ENCODE measurements around the gene GPC6. TPM values are rescaled to one million over a fixed set of nuclear protein-coding genes. Genes with fewer than 3 reads are reported as not detected.

GPC6 gene
- polyA plus RNA-seq, 2 of the 4 experiments (the other 2 are of a cell fraction): 8.0 to 14.4 TPM

DNA sequence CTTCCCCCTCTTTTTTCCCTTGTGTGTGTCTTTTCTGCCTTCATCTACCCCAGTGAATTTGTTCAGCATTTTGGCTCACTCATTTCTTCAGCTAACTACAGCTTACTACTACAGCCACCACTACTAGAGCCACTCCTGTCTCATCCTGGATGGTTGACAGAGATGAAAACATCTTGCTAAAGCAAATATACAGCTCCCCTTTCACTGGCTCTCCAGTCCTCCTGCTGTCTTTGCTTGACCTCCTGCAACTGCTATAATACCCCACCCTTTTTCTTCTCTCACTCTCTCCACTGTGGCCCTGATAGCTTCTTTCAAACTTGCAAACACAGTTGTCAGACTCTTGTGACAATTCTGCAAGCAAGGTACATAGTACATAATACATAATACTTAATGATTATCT, 729.3 kb downstream of the GPC6 start:
- ChIA-PET POLR2A (no interaction called here), CTCF (interaction anchor here (0.7 kb wide), 1 partner anchor 159 kb away, joined by 3 read pairs; no protein-coding TSS in a partner anchor)
- H3K4me1 ChIP-seq: no peaks in the 10 kb centered on the region; the same call in 2 of the 3 replicates
- DNase-seq (ENCODE audit: low read depth in 1 of 2, low spot score in 1 of 2) (no peak), ATAC-seq (no peak), FAIRE-seq (no peak)
- TF ChIP-seq EP300 (IDR thresholded peaks at IDR 0.05) (no peak), JUNB (IDR thresholded peaks at IDR 0.05) (no peak), CBX8 (IDR thresholded peaks at IDR 0.05) (no peak), ZSCAN20 (CRISPR knock-in tag; IDR thresholded peaks at IDR 0.05) (no peak)
- TF ChIP-seq, protein P1, sequence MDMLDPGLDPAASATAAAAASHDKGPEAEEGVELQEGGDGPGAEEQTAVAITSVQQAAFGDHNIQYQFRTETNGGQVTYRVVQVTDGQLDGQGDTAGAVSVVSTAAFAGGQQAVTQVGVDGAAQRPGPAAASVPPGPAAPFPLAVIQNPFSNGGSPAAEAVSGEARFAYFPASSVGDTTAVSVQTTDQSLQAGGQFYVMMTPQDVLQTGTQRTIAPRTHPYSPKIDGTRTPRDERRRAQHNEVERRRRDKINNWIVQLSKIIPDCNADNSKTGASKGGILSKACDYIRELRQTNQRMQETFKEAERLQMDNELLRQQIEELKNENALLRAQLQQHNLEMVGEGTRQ (IDR thresholded peaks at IDR 0.05): no peak
- H3K4me2 ChIP-seq: no peak overlapping the region
- H3K9me3 ChIP-seq: no peaks in the 10 kb centered on the region
- H3K27ac ChIP-seq: no peak overlapping the region
- no peak overlapping the region for H3K4me3 ChIP-seq

DNA sequence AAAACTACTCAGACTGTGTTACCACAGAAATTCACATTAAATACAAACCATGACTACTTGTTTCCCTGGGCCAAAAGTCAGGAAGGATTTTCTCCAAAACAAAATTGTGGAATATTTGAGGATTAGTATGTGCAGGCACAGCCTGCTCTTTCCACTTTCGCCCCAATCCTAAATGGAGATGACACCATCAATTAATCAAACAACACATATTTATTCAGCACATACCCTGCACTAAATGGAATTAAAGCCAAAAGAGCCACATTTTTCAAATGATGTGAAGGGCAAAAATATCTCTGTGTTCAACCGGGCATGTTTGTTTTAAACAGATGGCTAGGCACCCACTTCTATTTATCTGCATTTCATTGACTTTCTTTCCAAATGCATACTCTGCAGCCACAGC, 729.8 kb downstream of the GPC6 start:
- ChIA-PET CTCF (no interaction called here), POLR2A (no interaction called here)
- Histone ChIP-seq H3K4me1 (no peaks in the 10 kb centered on the region; the same call in 2 of the 3 replicates), H3K27ac (no peak overlapping the region), H3K4me2 (no peak overlapping the region), H3K9me3 (no peaks in the 10 kb centered on the region), H3K4me3 (no peak overlapping the region)
- 50% methylated on average over 2 of the region's 2 CpGs for WGBS (ENCODE audit: missing lambda C conversion rate)
- TF ChIP-seq POLR2AphosphoS2 (conservative IDR thresholded peaks at IDR 0.05; ENCODE audit: low read length) (no peak), TFCP2L1 (CRISPR knock-in tag; IDR thresholded peaks at IDR 0.05) (no peak), EP300 (IDR thresholded peaks at IDR 0.05) (no peak), PHF8 (IDR thresholded peaks at IDR 0.05; ENCODE audit: borderline replicate concordance, low read depth) (no peak), KDM5A (IDR thresholded peaks at IDR 0.05) (no peak), HOXB13 (CRISPR knock-in tag; IDR thresholded peaks at IDR 0.05; ENCODE audit: low read depth) (no peak), EHF (CRISPR knock-in tag; IDR thresholded peaks at IDR 0.05) (no peak), EHMT2 (IDR thresholded peaks at IDR 0.05; ENCODE audit: low read depth) (no peak), RFX5 (IDR thresholded peaks at IDR 0.05) (no peak), RAD21 (conservative IDR thresholded peaks at IDR 0.05 in 1 of 2, IDR thresholded peaks at IDR 0.05 in 1 of 2) (no peak), RCOR1 (IDR thresholded peaks at IDR 0.05; ENCODE audit: low read depth, low read length) (no peak), FOXS1 (CRISPR knock-in tag; IDR thresholded peaks at IDR 0.05) (no peak), ZC3H11A (IDR thresholded peaks at IDR 0.05) (no peak), JUN (IDR thresholded peaks at IDR 0.05) (no peak), NPAS2 (CRISPR knock-in tag; IDR thresholded peaks at IDR 0.05; ENCODE audit: borderline replicate concordance) (no peak), TP53 (CRISPR knock-in tag; IDR thresholded peaks at IDR 0.05) (no peak), GATA3 (IDR thresholded peaks at IDR 0.05; ENCODE audit: borderline replicate concordance) (no peak)
- TF ChIP-seq, protein P2, sequence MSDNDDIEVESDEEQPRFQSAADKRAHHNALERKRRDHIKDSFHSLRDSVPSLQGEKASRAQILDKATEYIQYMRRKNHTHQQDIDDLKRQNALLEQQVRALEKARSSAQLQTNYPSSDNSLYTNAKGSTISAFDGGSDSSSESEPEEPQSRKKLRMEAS (IDR thresholded peaks at IDR 0.05): no peak
- TF ChIP-seq, protein P3, sequence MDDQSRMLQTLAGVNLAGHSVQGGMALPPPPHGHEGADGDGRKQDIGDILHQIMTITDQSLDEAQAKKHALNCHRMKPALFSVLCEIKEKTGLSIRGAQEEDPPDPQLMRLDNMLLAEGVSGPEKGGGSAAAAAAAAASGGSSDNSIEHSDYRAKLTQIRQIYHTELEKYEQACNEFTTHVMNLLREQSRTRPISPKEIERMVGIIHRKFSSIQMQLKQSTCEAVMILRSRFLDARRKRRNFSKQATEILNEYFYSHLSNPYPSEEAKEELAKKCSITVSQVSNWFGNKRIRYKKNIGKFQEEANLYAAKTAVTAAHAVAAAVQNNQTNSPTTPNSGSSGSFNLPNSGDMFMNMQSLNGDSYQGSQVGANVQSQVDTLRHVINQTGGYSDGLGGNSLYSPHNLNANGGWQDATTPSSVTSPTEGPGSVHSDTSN (IDR thresholded peaks at IDR 0.05): no peak
- TF ChIP-seq, protein P4, sequence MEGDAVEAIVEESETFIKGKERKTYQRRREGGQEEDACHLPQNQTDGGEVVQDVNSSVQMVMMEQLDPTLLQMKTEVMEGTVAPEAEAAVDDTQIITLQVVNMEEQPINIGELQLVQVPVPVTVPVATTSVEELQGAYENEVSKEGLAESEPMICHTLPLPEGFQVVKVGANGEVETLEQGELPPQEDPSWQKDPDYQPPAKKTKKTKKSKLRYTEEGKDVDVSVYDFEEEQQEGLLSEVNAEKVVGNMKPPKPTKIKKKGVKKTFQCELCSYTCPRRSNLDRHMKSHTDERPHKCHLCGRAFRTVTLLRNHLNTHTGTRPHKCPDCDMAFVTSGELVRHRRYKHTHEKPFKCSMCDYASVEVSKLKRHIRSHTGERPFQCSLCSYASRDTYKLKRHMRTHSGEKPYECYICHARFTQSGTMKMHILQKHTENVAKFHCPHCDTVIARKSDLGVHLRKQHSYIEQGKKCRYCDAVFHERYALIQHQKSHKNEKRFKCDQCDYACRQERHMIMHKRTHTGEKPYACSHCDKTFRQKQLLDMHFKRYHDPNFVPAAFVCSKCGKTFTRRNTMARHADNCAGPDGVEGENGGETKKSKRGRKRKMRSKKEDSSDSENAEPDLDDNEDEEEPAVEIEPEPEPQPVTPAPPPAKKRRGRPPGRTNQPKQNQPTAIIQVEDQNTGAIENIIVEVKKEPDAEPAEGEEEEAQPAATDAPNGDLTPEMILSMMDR (IDR thresholded peaks at IDR 0.05): no peak
- ATAC-seq: no peak
- FAIRE-seq: no peak
- DNase-seq (ENCODE audit: low read depth in 1 of 2, low spot score in 1 of 2): no peak

All from A549 (cell line).